Measurements from ENCODE around the gene LIN28B.
A peak's percentile ranks its signal among the peaks of the same experiment; 100 is the strongest.

LIN28B gene

DNA sequence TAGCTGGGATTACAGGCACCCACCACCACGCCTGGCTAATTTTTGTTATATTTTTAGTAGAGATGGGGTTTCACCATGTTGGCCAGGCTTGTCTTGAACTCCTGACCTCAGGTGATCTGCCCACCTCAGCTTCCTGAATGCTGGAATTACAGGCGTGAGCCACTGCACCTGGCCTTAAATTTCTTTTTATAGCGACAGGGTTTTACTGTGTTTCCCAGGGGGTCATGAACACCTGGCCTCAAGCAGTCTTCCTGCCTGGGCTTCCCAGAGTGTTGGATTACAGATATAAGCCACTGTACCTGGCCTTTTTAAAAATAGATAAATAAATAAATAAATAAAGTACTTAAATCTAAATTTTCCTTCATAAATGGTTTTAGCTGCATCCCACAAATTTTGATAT is 57.5 kb downstream of the LIN28B start:
- in situ Hi-C loops (cut with HindIII; ENCODE audit: low sequenced_read_pairs), result no loop called here
- TF ChIP-seq, protein P1, sequence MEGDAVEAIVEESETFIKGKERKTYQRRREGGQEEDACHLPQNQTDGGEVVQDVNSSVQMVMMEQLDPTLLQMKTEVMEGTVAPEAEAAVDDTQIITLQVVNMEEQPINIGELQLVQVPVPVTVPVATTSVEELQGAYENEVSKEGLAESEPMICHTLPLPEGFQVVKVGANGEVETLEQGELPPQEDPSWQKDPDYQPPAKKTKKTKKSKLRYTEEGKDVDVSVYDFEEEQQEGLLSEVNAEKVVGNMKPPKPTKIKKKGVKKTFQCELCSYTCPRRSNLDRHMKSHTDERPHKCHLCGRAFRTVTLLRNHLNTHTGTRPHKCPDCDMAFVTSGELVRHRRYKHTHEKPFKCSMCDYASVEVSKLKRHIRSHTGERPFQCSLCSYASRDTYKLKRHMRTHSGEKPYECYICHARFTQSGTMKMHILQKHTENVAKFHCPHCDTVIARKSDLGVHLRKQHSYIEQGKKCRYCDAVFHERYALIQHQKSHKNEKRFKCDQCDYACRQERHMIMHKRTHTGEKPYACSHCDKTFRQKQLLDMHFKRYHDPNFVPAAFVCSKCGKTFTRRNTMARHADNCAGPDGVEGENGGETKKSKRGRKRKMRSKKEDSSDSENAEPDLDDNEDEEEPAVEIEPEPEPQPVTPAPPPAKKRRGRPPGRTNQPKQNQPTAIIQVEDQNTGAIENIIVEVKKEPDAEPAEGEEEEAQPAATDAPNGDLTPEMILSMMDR (IDR thresholded peaks at IDR 0.05; ENCODE audit: low read depth, low read length), result no peak
- no peak overlapping the region for H3K4me3 ChIP-seq (ENCODE audit: low read depth, low read length)
- no peak for DNase-seq (ENCODE audit: low read depth, low spot score)

GRCh38 chr6:105014954-105015353 is 58.0 kb downstream of the LIN28B start:
- in situ Hi-C loops (cut with HindIII; ENCODE audit: low sequenced_read_pairs), result no loop called here
- TF ChIP-seq, protein P1 (IDR thresholded peaks at IDR 0.05; ENCODE audit: low read depth, low read length), result no peak
- no peak for DNase-seq (ENCODE audit: low read depth, low spot score)
- no peak overlapping the region for H3K4me3 ChIP-seq (ENCODE audit: low read depth, low read length)

DNA sequence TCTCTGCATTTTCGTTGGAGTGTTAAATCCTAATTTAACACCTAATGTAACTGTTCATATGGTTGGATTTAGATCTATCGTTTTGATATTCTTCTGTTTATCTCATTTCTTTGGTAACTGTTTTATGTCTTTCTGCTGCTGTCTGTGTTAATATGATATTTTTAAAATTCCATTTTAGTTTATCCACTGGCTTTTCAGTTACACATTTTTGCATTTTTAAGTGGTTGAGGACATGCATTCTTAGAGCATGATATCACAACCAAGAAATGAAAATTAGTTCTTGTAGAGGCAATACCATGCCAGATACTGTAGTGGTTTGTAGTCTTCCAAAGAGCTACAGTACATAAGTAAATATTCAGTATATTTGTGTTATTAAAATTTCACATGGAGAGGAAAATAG is 58.6 kb downstream of the LIN28B start:
- TF ChIP-seq, protein P1 (IDR thresholded peaks at IDR 0.05; ENCODE audit: low read depth, low read length), result no peak
- DNase-seq (ENCODE audit: low read depth, low spot score), result peak; percentile 67
- in situ Hi-C loops (cut with HindIII; ENCODE audit: low sequenced_read_pairs), result no loop called here
- no peak overlapping the region for H3K4me3 ChIP-seq (ENCODE audit: low read depth, low read length)

DNA sequence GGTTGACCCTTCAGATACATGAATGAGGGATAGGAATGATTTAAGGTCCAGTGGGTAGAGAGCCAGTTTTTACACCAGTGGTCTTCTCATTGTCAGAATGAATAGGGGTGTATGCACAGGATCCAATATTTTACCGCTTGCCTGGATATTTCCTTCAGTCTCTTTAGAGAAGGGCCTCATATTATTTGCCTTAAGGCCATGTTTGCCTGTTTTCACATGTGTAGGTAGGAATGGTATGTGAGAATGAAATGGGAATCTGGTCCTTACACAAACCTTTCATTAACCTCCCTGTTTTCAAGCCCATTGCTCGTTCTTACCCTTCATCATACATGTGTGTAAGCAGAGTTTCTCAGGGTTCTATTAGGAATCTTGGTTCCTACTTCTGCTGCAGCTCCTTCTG is 62.4 kb downstream of the LIN28B start:
- no peak for DNase-seq (ENCODE audit: low read depth, low spot score)
- TF ChIP-seq, protein P1 (IDR thresholded peaks at IDR 0.05; ENCODE audit: low read depth, low read length), result no peak
- in situ Hi-C loops (cut with HindIII; ENCODE audit: low sequenced_read_pairs), result no loop called here
- no peak overlapping the region for H3K4me3 ChIP-seq (ENCODE audit: low read depth, low read length)

DNA sequence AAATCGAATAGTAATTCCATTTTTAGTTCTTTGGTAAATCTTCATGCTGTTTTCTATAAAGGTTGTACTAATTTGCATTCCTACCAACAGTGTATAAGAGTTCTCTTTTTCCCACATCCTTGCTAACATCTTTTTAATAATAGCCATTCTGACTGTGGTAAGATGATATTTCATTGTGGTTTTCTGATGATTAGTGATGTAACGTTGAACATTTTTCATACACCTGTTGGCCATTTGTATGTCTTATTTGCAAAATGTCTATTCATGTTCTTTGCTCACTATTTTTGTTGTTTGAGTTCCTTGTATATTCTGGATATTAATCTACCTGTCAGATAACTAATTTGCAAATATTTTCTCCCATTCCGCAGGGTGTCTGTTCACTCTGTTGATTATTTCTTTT is 64.5 kb downstream of the LIN28B start:
- DNase-seq (ENCODE audit: low read depth, low spot score), result no peak
- in situ Hi-C loops (cut with HindIII; ENCODE audit: low sequenced_read_pairs), result no loop called here
- TF ChIP-seq, protein P1 (IDR thresholded peaks at IDR 0.05; ENCODE audit: low read depth, low read length), result no peak
- H3K4me3 ChIP-seq (ENCODE audit: low read depth, low read length), result no peak overlapping the region

GRCh38 chr6:105022416-105022815 is 65.5 kb downstream of the LIN28B start:
- no peak overlapping the region for H3K4me3 ChIP-seq (ENCODE audit: low read depth, low read length)
- TF ChIP-seq, protein P1 (IDR thresholded peaks at IDR 0.05; ENCODE audit: low read depth, low read length), result no peak
- in situ Hi-C loops (cut with HindIII; ENCODE audit: low sequenced_read_pairs), result no loop called here
- DNase-seq (ENCODE audit: low read depth, low spot score), result no peak

DNA sequence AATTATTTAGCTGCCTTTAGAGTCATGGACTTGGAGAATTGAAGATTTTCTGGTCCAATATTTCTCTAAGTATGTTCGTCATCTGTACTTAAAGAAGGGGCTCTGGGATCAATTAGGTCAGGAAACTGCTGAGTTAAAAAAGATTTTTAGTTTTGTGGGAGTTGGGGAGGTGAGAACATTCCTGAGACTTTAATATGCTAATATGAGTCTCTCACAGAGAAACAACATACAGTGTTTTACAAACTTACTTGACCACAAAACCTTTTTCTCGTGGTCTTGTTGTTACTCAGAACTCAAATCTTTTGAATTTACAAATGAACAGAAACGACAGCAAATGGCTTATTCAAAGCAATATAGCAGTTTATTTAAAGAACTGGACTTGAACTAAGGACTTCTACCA is 67.9 kb downstream of the LIN28B start:
- in situ Hi-C loops (cut with HindIII; ENCODE audit: low sequenced_read_pairs), result no loop called here
- DNase-seq (ENCODE audit: low read depth, low spot score), result no peak
- TF ChIP-seq, protein P1 (IDR thresholded peaks at IDR 0.05; ENCODE audit: low read depth, low read length), result no peak
- no peak overlapping the region for H3K4me3 ChIP-seq (ENCODE audit: low read depth, low read length)

Data from astrocyte of the spinal cord (primary cell).